HepG2 (cell line): ENCODE data around the gene NFS1. TPM values are rescaled to one million over a fixed set of nuclear protein-coding genes. Genes with fewer than 3 reads are reported as not detected.

Experiments used
- BATF2 ChIP-seq: sonication (generic); formaldehyde crosslinking; IDR thresholded peaks from 2 replicates; pipeline ENCODE4 v1.8.0; 2022; ENCODE audit warnings: mild to moderate bottlenecking, missing genetic modification reagents, moderate library complexity
- FOXJ3 ChIP-seq: sonication (generic); formaldehyde crosslinking; IDR thresholded peaks from 2 replicates; pipeline ENCODE4 v1.4.0; 2020; ENCODE audit warnings: missing genetic modification reagents, mild to moderate bottlenecking, borderline replicate concordance
- HOMEZ ChIP-seq: IDR thresholded peaks from 2 replicates; pipeline ENCODE4 v1.6.1; 2016; ENCODE audit warnings: low read depth
- JUN ChIP-seq: sonication (generic); formaldehyde crosslinking; IDR thresholded peaks from 2 replicates; pipeline ENCODE4 v1.4.0; 2020; ENCODE audit warnings: mild to moderate bottlenecking, missing genetic modification reagents
- MYC ChIP-seq: sonication (generic); formaldehyde crosslinking; IDR thresholded peaks from 2 replicates; pipeline ENCODE4 v1.9.0; 2021; ENCODE audit warnings: missing genetic modification reagents, borderline replicate concordance
- NFIC ChIP-seq: IDR thresholded peaks from 2 replicates; pipeline ENCODE4 v1.6.1; 2012; ENCODE audit warnings: mild to moderate bottlenecking, low read length, inconsistent platforms
- RFX5 ChIP-seq: IDR thresholded peaks from 2 replicates; pipeline ENCODE4 v1.6.1; 2011; ENCODE audit warnings: low read depth, low read length, improper control_type of control experiment
- SCMH1 ChIP-seq: sonication (generic); formaldehyde crosslinking; IDR thresholded peaks from 2 replicates; pipeline ENCODE4 v1.9.0; 2021; ENCODE audit warnings: missing genetic modification reagents, mild to moderate bottlenecking, borderline replicate concordance
- SNRNP70 ChIP-seq: fragments of 200-400 bp; formaldehyde crosslinking; IDR thresholded peaks from 2 replicates; pipeline ENCODE4 v1.6.1; 2017; ENCODE audit warnings: mild to moderate bottlenecking, low read depth, low read length, moderate library complexity
- ZNF232 ChIP-seq: sonication (generic); formaldehyde crosslinking; IDR thresholded peaks from 2 replicates; pipeline ENCODE4 v1.4.0; 2020; ENCODE audit warnings: missing genetic modification reagents, borderline replicate concordance
- ZNF615 ChIP-seq: sonication (generic); formaldehyde crosslinking; IDR thresholded peaks from 2 replicates; pipeline ENCODE4 v1.5.0; 2020; ENCODE audit warnings: mild to moderate bottlenecking, missing genetic modification reagents, borderline replicate concordance
- ZNF816 ChIP-seq: sonication (generic); formaldehyde crosslinking; IDR thresholded peaks from 2 replicates; pipeline ENCODE4 v1.8.0; 2022; ENCODE audit warnings: missing genetic modification reagents, mild to moderate bottlenecking, borderline replicate concordance
- ZNF841 ChIP-seq: sonication (generic); formaldehyde crosslinking; IDR thresholded peaks from 2 replicates; pipeline ENCODE4 v1.8.1; 2023; ENCODE audit warnings: missing genetic modification reagents, borderline replicate concordance
- ZSCAN30 ChIP-seq: sonication (generic); formaldehyde crosslinking; IDR thresholded peaks from 2 replicates; pipeline ENCODE4 v1.5.0; 2020; ENCODE audit warnings: mild to moderate bottlenecking, missing genetic modification reagents
- polyA plus RNA-seq, 8 experiments: library from polyadenylated mRNA; depleted of rRNA in 3 of 8; stranded (reverse) in 7 of 8; unstranded in 1 of 8; fragments of >200 nt; fragmentation: Illumina TruSeq in 4 of 8; extraction: Trizol in 4 of 8; gene quantifications; 2 replicates each; pipeline versions ENCODE4 v1.2.1 to v1.2.3, GENCODE V29; 2011 to 2016; ENCODE audit warnings: low read depth in 4 of 8, missing spikeins in 1 of 8, mixed read lengths in 1 of 8; ENCODE audit not compliant: insufficient read depth in 1 of 8
- total RNA-seq, 5 experiments: library from RNA; depleted of rRNA; stranded (reverse); fragments of >200 nt; fragmentation: Illumina TruSeq; extraction: Trizol; gene quantifications; 2 replicates each; pipeline ENCODE4 v1.2.3, GENCODE V29; 2016; ENCODE audit warnings: low read depth in 1 of 5
- TF ChIP-seq, protein P1 (sequence below): sonication (generic); formaldehyde crosslinking; IDR thresholded peaks from 2 replicates; pipeline ENCODE4 v1.4.0; 2020; ENCODE audit warnings: missing genetic modification reagents
- TF ChIP-seq, protein P2 (sequence below): sonication (generic); formaldehyde crosslinking; IDR thresholded peaks from 2 replicates; pipeline ENCODE4; 2020; ENCODE audit warnings: missing genetic modification reagents, mild to moderate bottlenecking, borderline replicate concordance
- TF ChIP-seq, protein P3 (sequence below): sonication (generic); formaldehyde crosslinking; IDR thresholded peaks from 2 replicates; pipeline ENCODE4 v1.5.0; 2020; ENCODE audit warnings: missing genetic modification reagents

Gene NFS1
- total and polyA plus RNA-seq, 2 of the 13 experiments (the other 11 are each of a cell fraction or from before 2014, with no cell fraction given) = 65.9 to 88.1 TPM

DNA sequence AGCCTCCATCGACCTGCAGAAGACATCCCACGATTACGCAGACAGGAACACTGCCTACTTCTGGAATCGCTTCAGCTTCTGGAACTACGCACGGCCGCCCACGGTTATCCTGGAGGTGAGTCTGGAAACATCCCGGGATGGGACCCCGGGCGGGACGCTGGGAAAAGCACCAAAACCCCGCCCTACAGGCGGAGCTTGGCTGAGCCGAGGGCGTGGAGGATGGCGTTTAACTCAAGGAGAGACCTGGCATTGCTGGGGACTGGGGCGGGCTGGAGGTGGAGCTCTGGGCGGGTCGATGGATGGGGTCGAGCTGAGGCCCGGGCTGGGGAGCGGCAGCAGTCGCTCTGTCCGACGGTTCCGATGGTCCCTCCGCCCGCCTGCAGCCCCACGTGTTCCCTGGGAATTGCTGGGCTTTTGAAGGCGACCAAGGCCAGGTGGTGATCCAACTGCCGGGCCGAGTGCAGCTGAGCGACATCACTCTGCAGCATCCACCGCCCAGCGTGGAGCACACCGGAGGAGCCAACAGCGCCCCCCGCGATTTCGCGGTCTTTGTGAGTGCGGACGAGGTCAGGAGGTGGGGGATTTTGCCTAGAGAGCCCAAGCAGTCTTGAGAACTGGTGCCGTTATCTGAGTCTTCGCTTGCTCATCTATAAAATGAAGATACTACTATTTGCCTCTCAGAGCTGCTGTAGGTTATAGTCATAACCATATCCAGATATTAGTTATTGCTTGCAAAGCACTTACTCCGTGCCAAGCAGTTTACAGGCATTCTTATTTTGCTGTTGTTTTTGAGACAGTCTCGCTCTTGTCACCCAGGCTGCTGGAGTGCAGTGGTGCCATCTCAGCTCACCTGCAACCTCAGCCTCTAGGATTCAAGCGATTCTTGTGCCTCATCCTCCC lies 79.7 kb downstream of the NFS1 start (continued):
- TF ChIP-seq ZNF232 (CRISPR knock-in tag) (peak; percentile 67; the same call in 1 of the 2 replicates), RFX5 (peak; percentile 18; the same call in 1 of the 2 replicates), BATF2 (CRISPR knock-in tag) (peak; percentile 68; the same call in 1 of the 2 replicates), NFIC (no peak), JUN (CRISPR knock-in tag) (peak; percentile 83), ZNF841 (no peak), FOXJ3 (CRISPR knock-in tag) (peak; percentile 79; the same call in 1 of the 2 replicates), ZNF816 (CRISPR knock-in tag) (no peak), HOMEZ (CRISPR knock-in tag) (peak; percentile 65), ZSCAN30 (CRISPR knock-in tag) (no peak), SCMH1 (CRISPR knock-in tag) (no peak), SNRNP70 (no peak), ZNF615 (no peak), MYC (CRISPR knock-in tag) (peak; percentile 98)
- TF ChIP-seq, protein P1, sequence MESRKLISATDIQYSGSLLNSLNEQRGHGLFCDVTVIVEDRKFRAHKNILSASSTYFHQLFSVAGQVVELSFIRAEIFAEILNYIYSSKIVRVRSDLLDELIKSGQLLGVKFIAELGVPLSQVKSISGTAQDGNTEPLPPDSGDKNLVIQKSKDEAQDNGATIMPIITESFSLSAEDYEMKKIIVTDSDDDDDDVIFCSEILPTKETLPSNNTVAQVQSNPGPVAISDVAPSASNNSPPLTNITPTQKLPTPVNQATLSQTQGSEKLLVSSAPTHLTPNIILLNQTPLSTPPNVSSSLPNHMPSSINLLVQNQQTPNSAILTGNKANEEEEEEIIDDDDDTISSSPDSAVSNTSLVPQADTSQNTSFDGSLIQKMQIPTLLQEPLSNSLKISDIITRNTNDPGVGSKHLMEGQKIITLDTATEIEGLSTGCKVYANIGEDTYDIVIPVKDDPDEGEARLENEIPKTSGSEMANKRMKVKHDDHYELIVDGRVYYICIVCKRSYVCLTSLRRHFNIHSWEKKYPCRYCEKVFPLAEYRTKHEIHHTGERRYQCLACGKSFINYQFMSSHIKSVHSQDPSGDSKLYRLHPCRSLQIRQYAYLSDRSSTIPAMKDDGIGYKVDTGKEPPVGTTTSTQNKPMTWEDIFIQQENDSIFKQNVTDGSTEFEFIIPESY (CRISPR knock-in tag) = no peak
- TF ChIP-seq, protein P2, sequence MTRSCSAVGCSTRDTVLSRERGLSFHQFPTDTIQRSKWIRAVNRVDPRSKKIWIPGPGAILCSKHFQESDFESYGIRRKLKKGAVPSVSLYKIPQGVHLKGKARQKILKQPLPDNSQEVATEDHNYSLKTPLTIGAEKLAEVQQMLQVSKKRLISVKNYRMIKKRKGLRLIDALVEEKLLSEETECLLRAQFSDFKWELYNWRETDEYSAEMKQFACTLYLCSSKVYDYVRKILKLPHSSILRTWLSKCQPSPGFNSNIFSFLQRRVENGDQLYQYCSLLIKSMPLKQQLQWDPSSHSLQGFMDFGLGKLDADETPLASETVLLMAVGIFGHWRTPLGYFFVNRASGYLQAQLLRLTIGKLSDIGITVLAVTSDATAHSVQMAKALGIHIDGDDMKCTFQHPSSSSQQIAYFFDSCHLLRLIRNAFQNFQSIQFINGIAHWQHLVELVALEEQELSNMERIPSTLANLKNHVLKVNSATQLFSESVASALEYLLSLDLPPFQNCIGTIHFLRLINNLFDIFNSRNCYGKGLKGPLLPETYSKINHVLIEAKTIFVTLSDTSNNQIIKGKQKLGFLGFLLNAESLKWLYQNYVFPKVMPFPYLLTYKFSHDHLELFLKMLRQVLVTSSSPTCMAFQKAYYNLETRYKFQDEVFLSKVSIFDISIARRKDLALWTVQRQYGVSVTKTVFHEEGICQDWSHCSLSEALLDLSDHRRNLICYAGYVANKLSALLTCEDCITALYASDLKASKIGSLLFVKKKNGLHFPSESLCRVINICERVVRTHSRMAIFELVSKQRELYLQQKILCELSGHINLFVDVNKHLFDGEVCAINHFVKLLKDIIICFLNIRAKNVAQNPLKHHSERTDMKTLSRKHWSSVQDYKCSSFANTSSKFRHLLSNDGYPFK (CRISPR knock-in tag) = peak; percentile 87
- TF ChIP-seq, protein P3, sequence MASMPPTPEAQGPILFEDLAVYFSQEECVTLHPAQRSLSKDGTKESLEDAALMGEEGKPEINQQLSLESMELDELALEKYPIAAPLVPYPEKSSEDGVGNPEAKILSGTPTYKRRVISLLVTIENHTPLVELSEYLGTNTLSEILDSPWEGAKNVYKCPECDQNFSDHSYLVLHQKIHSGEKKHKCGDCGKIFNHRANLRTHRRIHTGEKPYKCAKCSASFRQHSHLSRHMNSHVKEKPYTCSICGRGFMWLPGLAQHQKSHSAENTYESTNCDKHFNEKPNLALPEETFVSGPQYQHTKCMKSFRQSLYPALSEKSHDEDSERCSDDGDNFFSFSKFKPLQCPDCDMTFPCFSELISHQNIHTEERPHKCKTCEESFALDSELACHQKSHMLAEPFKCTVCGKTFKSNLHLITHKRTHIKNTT (CRISPR knock-in tag) = no peak
